Astrocyte (in vitro differentiated cells and primary cell): ENCODE results near the gene ACOT7.

ENCODE experiments used
- EZH2 ChIP-seq: IDR thresholded peaks from 2 replicates; pipeline ENCODE4 v1.6.1; 2012; ENCODE audit warnings: mild to moderate bottlenecking, low read length, inconsistent platforms; ENCODE audit not compliant: insufficient read depth
- TF ChIP-seq, protein P1 (sequence below): IDR thresholded peaks from 2 replicates; pipeline ENCODE4 v1.5.1; 2011; ENCODE audit warnings: low read depth, mild to moderate bottlenecking, inconsistent platforms, low read length, moderate library complexity; ENCODE audit not compliant: insufficient read depth

DNA sequence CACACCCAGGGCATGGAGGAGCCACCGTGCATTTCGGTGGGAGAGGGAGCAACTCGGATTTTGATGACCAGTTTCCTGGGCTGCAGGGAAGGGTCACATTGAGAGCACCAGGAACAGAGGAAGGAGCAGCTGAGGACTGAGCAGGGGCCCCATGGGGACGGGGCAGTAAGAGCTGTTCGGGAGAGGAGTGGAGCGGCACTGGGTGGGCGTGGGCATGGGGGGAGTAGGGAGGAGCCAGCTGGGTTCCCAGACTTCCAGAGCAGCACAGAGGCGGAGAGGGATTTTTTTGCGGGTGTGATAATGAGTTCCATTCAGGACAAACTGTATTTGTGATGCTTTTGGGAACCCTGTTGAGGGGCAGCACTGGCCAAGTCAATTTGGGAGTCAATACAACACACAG is 115.3 kb downstream of the ACOT7 start:
- TF ChIP-seq EZH2, result no peak
- TF ChIP-seq, protein P1, sequence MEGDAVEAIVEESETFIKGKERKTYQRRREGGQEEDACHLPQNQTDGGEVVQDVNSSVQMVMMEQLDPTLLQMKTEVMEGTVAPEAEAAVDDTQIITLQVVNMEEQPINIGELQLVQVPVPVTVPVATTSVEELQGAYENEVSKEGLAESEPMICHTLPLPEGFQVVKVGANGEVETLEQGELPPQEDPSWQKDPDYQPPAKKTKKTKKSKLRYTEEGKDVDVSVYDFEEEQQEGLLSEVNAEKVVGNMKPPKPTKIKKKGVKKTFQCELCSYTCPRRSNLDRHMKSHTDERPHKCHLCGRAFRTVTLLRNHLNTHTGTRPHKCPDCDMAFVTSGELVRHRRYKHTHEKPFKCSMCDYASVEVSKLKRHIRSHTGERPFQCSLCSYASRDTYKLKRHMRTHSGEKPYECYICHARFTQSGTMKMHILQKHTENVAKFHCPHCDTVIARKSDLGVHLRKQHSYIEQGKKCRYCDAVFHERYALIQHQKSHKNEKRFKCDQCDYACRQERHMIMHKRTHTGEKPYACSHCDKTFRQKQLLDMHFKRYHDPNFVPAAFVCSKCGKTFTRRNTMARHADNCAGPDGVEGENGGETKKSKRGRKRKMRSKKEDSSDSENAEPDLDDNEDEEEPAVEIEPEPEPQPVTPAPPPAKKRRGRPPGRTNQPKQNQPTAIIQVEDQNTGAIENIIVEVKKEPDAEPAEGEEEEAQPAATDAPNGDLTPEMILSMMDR, result no peak
